Middle frontal gyrus (tissue), 1 donor: Measurements from ENCODE around the gene SOX10.
"Not testable (repeated sequence)": the region's sequence is repeated elsewhere in the genome, so short reads cannot be mapped to it uniquely, and the experiment has no call there.

Source experiments
- DNase-seq: peaks from one replicate; pipeline ENCODE4 v3.0.0-alpha.2; 2015; ENCODE audit warnings: low spot score; ENCODE audit errors: extremely low spot score

SOX10 gene

DNA sequence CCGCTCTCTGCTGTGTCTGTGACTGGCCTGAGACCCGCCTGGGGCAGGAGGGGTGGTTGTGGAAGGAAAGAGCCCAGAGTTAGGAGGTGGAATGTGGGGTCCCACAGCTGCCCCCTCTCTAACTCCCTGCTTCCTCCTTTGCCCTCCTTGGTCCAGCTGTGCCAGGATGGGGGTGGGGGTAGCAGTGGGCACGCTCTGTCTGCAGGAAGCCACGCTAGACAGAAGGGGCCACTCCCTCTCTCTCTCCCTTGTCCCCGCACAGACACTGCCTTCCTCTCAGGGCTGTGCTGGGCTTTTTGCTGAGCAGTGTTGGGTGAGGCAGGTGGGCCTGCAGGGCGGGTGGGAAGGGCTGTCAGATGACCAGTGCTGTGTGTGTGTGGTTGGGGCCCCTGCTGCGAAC lies 2.0 kb upstream of the SOX10 start:
- no peak for DNase-seq

DNA sequence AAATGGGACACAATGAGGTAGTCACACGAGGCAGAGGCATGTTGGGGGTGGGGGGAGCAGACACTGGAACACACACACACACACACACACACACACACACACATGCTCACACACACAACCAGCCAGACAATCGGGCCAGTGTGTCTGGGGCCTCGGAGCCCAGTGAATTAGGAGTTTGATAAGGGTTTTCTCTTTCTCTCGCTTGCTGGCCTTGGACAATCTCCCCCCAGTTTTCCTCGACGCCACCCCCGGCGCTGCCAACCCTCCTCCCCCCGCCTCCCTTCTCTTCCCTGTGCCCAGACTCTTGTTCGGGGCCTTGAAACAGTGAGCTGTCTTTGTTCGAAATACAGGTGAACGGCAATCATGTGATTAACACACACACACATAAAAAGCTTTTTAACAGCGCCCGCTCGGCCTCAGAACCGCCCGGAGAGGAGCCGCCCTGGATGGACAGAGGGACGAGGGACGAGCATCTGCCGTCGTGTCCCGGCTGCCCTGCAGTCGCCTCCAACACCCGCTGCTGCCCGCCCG lies 1.5 kb upstream of the SOX10 start:
- DNase-seq: no peak

DNA sequence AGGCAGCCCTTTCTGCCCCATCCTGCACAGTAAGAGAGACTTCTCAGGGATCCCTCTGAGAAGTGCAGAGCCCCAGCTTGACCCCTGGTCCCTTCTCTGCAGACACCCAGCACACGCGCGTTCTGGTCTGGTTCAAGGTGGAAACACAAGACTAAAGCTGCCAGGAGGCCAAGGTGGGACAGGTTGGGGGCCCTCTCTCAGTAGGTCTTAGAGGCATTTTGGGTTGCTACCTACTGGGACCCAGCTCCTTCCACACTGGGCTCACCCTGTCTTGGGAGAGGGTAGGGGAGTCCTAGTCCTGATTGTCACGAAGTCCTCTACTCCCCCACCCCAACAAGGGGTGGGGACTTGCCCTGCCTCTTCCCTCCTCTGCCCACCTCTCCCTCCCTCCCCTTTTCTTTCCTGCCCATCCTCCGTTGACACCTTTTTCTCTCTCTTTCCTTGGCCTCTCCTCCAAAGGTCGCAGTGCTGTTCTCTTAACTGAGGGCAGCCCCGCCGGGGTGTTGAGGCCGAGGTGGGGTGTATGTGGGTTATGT lies 763 bp upstream of the SOX10 start:
- no peak for DNase-seq

DNA sequence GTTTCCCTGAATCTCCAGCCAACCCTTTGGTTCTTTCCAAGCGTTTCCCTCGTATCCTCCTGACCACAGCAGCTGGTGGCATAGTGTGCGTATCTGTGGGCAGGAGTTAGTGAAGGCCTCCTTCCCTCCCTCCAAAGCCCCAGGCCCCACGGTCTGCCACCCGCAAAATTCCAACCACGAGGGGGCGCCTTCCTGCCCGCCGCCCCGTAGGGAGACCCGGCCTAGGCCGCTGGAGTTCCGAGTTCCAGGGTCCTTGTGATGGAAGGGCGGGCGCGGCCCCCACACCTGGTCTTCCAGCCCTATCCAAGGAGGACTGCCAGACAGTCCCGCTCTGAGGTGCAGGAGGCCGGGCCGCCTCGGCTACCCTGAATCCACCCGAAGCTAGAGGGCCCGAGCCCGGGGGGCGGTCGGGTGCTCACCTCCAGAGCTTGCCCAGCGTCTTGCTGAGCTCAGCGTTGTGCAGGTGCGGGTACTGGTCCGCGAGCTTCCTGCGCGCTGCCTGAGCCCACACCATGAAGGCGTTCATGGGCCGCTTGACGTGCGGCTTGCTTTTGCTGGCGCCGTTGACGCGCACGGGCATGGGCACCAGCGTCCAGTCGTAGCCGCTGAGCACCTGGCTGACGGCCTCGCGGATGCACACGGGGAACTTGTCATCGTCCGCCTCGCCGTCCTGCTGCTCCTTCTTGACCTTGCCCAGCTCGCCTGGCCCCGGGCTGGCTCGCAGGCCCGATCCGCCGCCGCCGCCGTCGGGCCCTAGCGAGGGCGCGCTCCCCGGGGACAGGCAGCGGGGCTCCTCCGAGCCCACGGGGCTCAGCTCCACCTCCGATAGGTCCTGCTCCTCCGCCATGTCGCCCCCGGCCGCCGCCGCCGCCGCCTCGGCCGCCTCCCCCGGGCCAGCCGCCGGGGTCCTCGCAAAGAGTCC lies 1.2 kb downstream of the SOX10 start:
- DNase-seq: no peak

DNA sequence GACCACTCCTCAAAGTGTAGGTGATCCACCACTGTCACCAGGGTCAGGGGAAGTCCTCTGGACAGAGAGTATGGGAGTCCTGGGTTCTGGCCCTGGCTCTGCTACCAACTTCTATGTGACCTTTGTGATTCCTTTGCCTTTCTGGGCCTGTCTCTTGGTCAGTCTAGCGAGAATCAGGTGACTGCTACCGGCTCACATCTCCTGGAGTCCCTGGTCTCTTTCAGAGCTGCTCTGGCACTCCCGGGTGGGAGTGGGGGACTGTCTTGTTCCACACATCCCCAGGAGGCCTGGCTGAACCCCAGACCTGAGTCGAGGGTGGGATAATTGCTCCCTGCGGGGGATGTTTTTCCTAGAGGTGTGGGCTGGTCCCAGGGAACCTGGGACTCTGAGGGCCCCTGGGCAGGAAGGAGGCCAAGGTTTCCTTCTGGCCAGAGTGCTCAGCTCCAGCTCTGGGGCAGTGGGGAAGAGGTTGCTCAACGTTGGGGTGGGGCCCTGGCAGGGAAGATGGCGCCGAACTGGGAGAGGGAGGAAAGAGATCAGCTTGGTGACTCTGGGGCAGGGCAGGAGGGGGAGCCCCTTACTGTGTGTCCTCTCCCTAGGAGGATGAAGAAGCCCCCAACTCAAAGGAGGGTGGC lies 2.1 kb downstream of the SOX10 start:
- no peak for DNase-seq

DNA sequence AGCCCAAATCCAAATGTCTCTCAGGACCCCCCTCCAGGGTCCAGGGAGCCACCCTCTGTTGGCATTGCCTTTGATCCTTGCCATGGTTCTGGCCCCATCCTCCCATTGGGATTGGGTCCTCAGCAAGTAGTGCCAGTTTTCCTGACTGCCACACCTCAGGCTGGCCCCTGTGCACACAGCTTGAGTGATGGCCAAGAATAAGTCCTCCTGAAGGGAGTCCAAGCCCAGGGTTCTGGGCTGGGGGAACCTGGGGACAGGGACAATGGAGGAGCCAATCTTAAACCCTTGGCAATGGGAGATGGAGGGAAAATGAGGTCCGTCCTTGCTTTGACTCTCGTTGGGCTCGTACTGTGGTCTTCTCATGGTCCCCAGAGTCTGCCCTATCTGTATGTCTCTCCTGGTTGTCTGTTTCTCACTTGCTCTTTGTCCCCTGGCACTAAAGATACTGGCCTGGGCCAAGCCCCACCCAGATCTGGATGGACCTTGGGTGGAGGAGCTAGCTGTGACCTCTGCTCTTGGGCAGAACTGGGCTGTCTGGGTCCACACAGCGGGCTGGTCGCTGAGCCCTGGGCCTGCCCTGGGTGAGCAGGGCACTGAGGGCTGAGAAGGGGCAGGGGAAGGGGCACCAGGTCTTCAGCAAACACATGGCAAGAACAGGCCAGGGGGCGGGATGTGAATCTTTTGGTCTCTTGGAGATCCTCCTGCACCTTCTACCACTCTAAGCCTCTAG lies 2.9 kb downstream of the SOX10 start:
- no peak for DNase-seq

DNA sequence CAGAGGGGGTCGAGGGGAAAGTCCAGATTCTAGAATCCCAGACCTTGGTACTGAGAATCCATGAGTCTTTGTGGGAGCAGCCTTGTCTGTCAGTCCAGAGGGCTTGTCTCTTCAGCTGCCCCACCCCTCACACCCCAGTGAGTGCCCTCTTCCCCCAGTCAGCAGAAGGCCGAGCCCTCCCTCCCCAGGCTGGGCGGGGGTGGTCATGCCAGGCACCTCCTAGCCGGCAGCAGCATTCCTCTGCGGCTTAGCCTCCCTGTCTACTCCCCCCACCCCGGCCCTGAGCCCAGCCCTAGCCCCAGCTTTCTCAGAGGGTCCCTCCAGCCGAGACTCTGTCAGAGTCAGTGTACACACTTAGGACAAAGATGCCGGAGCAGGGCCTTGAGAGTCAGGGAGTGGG lies 4.6 kb downstream of the SOX10 start:
- DNase-seq: no peak

DNA sequence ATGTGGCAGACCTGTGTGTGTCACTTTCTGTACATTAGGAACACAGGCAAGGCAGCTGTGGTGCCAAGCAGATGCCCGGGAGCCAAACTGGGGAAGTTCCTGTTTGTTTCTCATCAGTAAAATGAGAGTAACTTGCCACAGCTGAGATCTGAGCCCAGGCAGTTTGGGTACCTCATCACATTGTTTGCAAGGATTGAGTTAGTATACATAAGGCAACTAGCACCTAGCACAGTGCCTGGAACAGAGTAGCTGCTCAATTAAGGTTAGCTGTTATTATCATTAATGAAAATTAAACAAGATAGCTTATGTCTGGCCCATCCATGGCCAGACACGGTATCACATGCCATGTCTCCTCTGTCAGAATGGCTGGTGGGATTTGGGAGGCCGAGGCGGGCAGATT lies 7.8 kb downstream of the SOX10 start:
- no peak for DNase-seq

DNA sequence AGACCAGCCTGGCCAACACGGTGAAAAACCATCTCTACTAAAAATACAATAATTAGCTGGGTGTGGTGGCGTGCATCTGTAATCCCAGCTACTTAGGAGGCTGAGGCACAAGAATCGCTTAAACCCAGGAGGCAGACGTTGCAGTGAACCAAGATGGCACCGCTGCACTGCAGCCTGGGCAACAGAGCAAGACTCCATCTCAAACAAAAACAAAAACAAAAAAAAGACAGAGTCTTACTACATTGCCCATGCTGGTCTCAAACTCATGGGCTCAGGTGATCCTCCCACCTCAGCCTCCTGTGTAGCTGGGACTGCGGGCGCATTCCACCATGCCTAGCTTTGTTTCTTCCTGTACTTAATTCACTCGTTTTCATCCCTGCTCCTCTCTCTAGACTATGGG lies 8.3 kb downstream of the SOX10 start:
- not testable (repeated sequence) for DNase-seq

DNA sequence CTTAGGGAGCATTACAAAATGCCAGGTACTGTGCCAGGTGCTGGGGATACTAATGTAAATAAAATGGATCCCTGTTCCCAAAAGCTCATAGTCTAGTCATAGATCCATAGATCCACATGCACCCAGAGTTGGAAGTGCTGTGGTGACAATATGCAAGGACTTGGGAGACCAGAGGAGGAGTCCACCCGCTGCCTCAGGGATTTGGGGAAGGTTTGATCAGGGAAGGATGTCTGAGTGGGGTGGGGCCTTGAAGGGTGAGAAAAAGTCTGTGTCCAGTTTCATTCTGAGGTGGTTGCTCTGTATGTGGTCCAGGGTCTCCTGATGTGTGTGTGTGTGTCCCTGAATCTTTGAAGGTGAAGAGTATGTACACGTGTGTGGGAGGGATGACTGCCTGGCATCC lies 9.2 kb downstream of the SOX10 start:
- DNase-seq: no peak

DNA sequence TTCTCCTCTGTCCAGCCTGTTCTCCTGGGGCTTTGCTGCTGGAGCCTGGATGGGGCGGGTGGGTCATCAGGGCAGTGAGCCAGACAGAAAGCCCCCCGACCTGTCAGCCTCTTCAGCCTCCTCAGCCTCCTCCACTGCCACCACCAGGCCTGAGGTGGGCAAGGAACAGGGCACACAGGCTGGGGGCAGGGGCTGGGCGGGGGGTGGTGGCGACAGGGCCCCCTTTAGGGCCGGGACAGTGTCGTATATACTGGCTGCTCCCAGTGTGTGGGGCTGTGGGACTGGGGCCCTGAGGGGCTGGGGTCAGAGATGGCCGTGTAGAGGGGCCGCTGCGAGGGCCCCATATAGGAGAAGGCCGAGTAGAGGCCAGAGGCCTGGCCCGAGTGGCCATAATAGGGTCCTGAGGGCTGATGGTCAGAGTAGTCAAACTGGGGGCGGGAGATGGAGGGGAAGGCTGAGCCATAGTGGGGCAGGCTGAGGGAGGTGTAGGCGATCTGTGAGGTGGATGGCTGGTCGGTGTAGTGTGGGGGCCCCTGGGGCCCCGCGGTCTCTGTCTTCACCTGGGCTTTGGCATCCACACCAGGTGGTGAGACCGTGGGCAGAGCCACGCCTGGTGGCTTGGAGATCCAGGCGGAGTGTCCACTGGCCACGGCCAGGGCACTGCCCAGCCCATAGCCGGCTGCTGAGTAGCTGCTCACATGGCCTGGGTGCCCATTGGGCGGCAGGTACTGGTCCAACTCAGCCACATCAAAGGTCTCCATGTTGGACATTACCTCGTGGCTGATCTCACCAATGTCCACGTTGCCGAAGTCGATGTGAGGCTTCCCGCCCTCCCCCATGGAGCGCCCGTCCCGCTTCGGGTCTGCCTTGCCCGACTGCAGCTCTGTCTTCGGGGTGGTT lies 10.8 kb downstream of the SOX10 start:
- DNase-seq: no peak

DNA sequence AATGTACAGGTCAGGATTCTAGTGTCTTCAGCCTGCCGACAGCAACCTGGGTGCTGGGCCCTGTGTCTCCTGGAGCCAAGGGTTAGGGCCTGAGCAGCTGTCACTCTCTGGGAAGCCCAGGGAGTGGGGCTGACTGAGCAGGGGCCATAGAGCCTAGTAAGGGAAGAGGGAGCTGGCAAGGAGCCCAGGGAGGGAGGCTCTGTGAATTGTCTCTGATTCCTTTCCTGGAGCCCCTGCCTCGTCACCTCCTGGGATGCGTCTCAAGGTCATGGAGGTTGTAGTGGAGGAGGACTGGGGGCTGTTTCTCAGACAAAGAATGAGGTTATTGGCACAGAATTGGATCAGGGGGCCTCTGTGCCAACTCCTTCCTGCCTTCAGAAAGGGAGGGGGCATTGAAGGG lies 11.8 kb downstream of the SOX10 start:
- no peak for DNase-seq

DNA sequence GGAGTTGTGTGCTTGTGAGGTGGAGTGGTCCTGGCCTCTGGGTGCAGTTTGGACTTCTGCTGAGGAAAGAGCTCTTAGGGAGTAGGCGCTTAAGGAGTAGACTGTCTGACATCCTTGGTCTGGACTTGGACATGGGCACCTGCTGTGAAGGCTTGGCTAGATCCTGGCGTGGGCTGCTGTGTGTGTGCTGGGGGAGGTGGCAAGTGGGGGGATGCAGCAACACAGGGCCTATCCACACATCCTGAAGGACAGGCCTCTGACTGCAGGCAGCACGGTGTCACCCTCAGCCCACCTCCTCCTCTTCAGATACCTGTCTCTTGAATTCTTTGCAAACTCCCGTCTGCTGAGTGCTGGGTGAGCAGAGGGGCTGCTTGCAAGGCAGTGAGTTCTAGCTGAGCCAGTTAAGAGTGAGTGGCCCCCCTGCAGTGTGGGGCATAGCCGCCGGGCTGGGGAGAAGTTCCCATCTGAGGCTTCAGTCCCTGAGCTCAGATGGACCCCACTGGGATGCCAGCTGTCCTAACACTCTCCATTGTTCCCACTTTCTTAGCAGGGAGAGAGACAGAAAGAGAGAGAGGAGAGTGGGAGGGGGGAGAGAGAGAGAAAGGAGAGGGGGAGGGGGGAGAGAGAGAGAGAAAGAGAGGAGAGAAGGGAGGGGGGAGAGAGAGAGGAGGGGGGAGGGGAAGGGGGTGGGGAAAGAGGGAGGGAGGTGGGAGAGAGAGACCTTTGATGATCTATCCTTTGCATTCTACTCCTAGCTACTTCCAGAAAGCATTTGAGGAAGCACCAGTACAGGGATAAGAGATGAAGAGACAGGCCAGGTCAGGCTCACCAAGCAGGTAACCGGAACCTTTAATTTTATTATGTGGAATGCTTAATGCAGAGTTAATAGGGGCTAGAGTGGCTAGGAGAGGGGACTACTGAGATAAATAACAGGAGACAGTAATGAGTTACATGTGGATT lies 12.6 kb downstream of the SOX10 start:
- no peak for DNase-seq

DNA sequence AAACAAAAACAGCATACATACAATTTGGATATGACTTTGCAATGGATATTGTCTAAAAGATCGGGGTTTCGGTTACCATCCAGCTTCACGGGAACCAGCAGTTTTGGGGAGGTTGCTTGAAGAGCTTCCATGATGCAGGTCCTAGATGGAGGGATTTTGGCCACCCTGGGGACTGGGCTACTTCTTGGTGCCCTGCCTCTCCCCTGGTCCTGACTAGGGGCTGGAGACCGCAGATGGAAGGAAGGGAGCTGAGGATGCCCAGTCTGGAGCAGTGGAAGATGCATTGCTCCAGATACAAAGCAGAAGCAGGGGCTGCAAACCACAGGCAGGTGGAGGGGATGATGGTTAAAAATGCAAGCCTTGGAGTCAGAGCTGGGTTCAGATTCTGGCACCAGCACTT lies 13.5 kb downstream of the SOX10 start:
- no peak for DNase-seq

DNA sequence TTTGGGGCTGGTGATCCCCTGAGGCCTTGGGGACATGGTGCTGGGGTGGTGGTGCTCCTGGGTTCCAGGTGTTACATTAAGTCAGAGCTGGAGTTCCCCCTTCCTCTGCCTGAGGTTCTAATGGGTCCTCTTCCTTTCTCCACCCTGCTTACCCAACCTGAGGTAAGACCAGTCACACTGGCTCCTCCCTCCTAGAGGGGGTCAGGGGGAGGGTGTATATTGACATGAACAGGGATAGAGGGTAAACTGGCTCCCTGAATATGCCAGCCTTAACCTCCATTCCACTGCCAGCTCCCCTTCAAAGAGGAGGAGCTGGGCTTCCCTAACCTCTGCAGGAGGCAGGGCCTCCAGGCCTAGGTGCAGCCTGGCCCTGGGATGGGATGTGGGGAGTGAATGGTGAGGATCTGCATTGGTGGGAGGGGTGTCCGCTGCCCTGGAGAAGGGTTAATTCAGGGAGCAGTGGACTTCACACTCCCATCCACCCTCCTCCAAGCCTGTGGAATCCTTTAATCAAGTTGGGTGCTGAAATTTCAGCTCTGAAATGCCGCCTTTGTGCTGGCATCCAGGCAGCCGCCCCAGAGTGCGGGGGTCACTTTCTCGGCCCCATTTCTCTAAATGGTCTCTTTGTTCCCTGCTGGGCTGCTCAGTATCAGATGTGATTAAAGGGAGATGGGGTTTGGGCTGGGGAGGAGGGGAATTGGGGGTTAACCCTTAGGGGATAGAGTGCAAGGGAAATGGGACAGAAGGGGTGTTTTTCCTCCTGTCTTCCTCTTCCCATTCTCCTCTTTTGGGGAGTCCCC lies 15.7 kb downstream of the SOX10 start:
- DNase-seq: peak; percentile 63

DNA sequence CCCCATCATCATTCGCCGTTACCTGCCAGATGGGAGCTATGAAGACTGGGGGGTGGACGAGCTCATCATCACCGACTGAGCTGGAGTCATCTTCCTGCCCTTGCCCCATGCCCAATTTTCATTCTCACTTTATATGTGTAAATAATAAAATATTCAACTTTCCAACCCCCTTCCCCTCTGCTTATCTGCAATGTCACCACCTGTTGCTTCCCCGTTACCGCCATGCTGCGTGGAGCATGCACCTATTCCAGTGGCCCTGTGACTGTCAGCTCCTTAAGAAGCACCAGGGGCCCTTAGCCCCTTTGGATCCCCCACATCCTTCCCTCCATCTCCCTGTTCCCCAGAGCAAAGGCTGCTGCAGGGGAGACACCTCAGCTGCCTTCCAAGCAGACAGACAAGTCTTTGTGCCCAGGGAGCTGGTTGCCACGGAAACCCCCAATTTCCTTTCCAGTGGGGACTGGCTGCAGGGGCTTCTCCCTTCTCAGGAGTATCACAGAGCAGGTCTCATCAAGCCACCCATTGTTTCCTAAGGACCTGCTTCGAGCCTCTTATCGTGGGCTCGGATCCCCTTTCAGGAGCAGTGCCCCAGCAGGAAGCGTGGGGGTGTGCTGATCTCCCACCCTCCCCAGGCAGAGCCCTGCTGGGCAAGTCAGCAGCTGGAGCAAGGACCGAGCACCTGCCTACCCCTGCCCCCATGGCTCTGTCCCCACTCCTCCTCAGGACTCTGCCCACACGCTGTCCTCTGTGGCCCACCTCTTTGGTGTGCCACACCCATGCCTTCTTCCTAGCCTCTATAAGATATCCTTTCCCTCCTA lies 16.5 kb downstream of the SOX10 start:
- DNase-seq: no peak

DNA sequence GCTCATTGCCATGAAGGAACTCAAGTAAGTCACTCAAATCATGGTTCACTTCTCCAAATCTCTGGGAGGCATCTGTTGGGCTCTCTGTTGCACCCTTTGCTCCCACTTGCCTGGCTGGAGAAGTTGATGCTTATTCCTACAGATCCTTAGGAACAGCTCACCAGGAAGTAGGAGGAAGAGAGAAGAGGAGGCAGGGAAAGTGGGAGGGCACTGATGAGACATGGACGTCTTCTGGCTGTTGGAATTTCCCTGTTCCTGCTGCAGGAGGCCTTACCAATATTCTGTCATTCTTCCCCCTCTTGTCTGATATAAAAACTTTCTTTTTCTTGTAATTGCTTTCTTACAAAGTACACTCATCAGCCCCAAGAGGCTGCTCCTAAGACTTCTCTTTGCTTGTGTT lies 17.2 kb downstream of the SOX10 start:
- no peak for DNase-seq
